HEK293 (cell line): Measurements from ENCODE around the gene FPGS.

Source experiments
- CTCF ChIA-PET: fragments of 350-600 bp; formaldehyde crosslinking; extraction: SDS; loops from one replicate; lab custom pipeline; 2021; ENCODE audit warnings: antibody characterized with exemption; lab: Yijun Ruan, JAX
- POLR2A ChIA-PET: fragments of 300-600 bp; formaldehyde crosslinking; extraction: SDS; loops from one replicate; lab custom pipeline; 2020; ENCODE audit warnings: antibody characterized with exemption, inconsistent platforms; lab: Yijun Ruan, JAX
- H3K27ac ChIP-seq: fragments of 200-500 bp; sonication (Bioruptor generic); 2 replicates; pipeline ENCODE4 v1.5.1; 2014; ENCODE audit warnings: low read depth, low read length, control low read depth, inconsistent platforms; ENCODE audit errors: extremely low read depth
- H3K36me3 ChIP-seq, 2 experiments: fragments of 200-500 bp in 1 of 2; sonication (Bioruptor generic) in 1 of 2; 1 replicate in 1 of 2; 2 replicates in 1 of 2; pipeline ENCODE4 v1.5.1; 2014 to 2017; ENCODE audit warnings: inconsistent platforms in 2 of 2, low read length in 2 of 2; ENCODE audit not compliant: control insufficient read depth in 2 of 2, insufficient read depth in 1 of 2
- H3K4me1 ChIP-seq: fragments of 200-500 bp; sonication (Bioruptor generic); 2 replicates; pipeline ENCODE4 v1.5.1; 2014; ENCODE audit warnings: mild to moderate bottlenecking, low read length, inconsistent platforms; ENCODE audit not compliant: control insufficient read depth, insufficient read depth
- H3K4me3 ChIP-seq: 2 replicates; pipeline ENCODE4 v1.5.1; 2011; ENCODE audit warnings: low read depth, mild to moderate bottlenecking, control low read depth, low read length, moderate library complexity
- H3K9me3 ChIP-seq: fragments of 200-500 bp; sonication (Bioruptor generic); 2 replicates; pipeline ENCODE4 v1.5.1; 2014; ENCODE audit warnings: low read depth, low read length, inconsistent platforms; ENCODE audit not compliant: control insufficient read depth, insufficient read depth
- HOXC10 ChIP-seq: sonication (generic); formaldehyde crosslinking; IDR thresholded peaks from 2 replicates; pipeline ENCODE4 v1.8.1; 2023; ENCODE audit warnings: mild to moderate bottlenecking, missing genetic modification reagents
- KLF10 ChIP-seq: fragments of 450-650 bp; IDR thresholded peaks from 2 replicates; pipeline ENCODE4 v1.5.1; 2018; ENCODE audit warnings: missing biosample characterization, mild to moderate bottlenecking, missing genetic modification characterization
- MEIS1 ChIP-seq: sonication (generic); formaldehyde crosslinking; IDR thresholded peaks from 2 replicates; pipeline ENCODE4 v1.8.1; 2022; ENCODE audit warnings: missing genetic modification reagents, mild to moderate bottlenecking, borderline replicate concordance
- MZF1 ChIP-seq: fragments of 450-650 bp; formaldehyde crosslinking; IDR thresholded peaks from 2 replicates; pipeline ENCODE4 v1.5.1; 2017; ENCODE audit warnings: missing biosample characterization, missing genetic modification characterization, borderline replicate concordance
- SP2 ChIP-seq: fragments of 450-650 bp; formaldehyde crosslinking; IDR thresholded peaks from 2 replicates; pipeline ENCODE4 v1.5.1; 2016; ENCODE audit warnings: missing biosample characterization, missing genetic modification characterization
- TCF7L2 ChIP-seq: IDR thresholded peaks from 2 replicates; pipeline ENCODE4 v1.6.1; 2011; ENCODE audit warnings: low read depth, mild to moderate bottlenecking, inconsistent platforms, low read length, moderate library complexity, borderline replicate concordance
- ZBTB11 ChIP-seq: fragments of 450-650 bp; formaldehyde crosslinking; conservative IDR thresholded peaks from 2 replicates; pipeline ENCODE4 v1.5.1; 2016; ENCODE audit warnings: low read depth, missing biosample characterization, missing genetic modification characterization
- ZFP3 ChIP-seq: fragments of 450-650 bp; formaldehyde crosslinking; IDR thresholded peaks from 2 replicates; pipeline ENCODE4 v1.5.1; 2016; ENCODE audit warnings: low read depth, missing biosample characterization, missing genetic modification characterization
- ZNF121 ChIP-seq: fragments of 450-650 bp; formaldehyde crosslinking; IDR thresholded peaks from 2 replicates; pipeline ENCODE4 v1.5.1; 2016; ENCODE audit warnings: missing biosample characterization, missing genetic modification characterization
- ZNF148 ChIP-seq: fragments of 450-650 bp; formaldehyde crosslinking; IDR thresholded peaks from 2 replicates; pipeline ENCODE4 v1.5.0; 2017; ENCODE audit warnings: missing biosample characterization, missing genetic modification characterization, borderline replicate concordance
- ZNF2 ChIP-seq: fragments of 450-650 bp; formaldehyde crosslinking; IDR thresholded peaks from 2 replicates; pipeline ENCODE4 v1.5.1; 2016; ENCODE audit warnings: missing biosample characterization, missing genetic modification characterization
- ZNF239 ChIP-seq: fragments of 450-650 bp; formaldehyde crosslinking; IDR thresholded peaks from 2 replicates; pipeline ENCODE4 v1.5.1; 2016; ENCODE audit warnings: missing biosample characterization, missing genetic modification characterization
- ZNF518A ChIP-seq: fragments of 450-650 bp; formaldehyde crosslinking; conservative IDR thresholded peaks from 2 replicates; pipeline ENCODE4 v1.5.1; 2016; ENCODE audit warnings: low read depth, missing biosample characterization, missing genetic modification characterization
- ZNF521 ChIP-seq: fragments of 450-650 bp; formaldehyde crosslinking; IDR thresholded peaks from 2 replicates; pipeline ENCODE4 v1.5.1; 2017; ENCODE audit warnings: missing biosample characterization, mild to moderate bottlenecking, missing genetic modification characterization
- ZNF664 ChIP-seq: fragments of 450-650 bp; formaldehyde crosslinking; IDR thresholded peaks from 2 replicates; pipeline ENCODE4 v1.5.1; 2016; ENCODE audit warnings: missing biosample characterization, missing genetic modification characterization
- ZNF768 ChIP-seq: fragments of 450-650 bp; formaldehyde crosslinking; IDR thresholded peaks from 2 replicates; pipeline ENCODE4 v1.5.1; 2018; ENCODE audit warnings: missing biosample characterization, mild to moderate bottlenecking, missing genetic modification characterization
- ZSCAN4 ChIP-seq: fragments of 450-650 bp; formaldehyde crosslinking; IDR thresholded peaks from 2 replicates; pipeline ENCODE4 v1.5.1; 2017; ENCODE audit warnings: missing biosample characterization, missing genetic modification characterization
- TF ChIP-seq, protein P1 (sequence below): fragments of 450-650 bp; formaldehyde crosslinking; IDR thresholded peaks from 2 replicates; pipeline ENCODE4 v1.5.1; 2016; ENCODE audit warnings: missing biosample characterization, missing genetic modification characterization
- TF ChIP-seq, protein P2 (sequence below): fragments of 450-650 bp; formaldehyde crosslinking; IDR thresholded peaks from 2 replicates; pipeline ENCODE4 v1.5.1; 2016; ENCODE audit warnings: missing biosample characterization, missing genetic modification characterization

FPGS gene

GRCh38 chr9:127790094-127790855, 12.4 kb upstream of the FPGS start:
- H3K36me3 ChIP-seq: peaks cover 16 to 67% of the 10 kb centered on the region in 2 experiments
- TF ChIP-seq, protein P1, sequence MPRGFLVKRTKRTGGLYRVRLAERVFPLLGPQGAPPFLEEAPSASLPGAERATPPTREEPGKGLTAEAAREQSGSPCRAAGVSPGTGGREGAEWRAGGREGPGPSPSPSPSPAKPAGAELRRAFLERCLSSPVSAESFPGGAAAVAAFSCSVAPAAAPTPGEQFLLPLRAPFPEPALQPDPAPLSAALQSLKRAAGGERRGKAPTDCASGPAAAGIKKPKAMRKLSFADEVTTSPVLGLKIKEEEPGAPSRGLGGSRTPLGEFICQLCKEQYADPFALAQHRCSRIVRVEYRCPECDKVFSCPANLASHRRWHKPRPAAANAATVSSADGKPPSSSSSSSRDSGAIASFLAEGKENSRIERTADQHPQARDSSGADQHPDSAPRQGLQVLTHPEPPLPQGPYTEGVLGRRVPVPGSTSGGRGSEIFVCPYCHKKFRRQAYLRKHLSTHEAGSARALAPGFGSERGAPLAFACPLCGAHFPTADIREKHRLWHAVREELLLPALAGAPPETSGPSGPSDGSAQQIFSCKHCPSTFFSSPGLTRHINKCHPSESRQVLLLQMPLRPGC: no peak
- no peak for TF ChIP-seq TCF7L2
- TF ChIP-seq, protein P2, sequence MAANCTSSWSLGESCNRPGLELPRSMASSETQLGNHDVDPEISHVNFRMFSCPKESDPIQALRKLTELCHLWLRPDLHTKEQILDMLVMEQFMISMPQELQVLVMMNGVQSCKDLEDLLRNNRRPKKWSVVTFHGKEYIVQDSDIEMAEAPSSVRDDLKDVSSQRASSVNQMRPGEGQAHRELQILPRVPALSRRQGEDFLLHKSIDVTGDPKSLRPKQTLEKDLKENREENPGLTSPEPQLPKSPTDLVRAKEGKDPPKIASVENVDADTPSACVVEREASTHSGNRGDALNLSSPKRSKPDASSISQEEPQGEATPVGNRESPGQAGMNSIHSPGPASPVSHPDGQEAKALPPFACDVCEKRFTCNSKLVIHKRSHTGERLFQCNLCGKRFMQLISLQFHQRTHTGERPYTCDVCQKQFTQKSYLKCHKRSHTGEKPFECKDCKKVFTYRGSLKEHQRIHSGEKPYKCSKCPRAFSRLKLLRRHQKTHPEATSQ (tag by site-specific recombination): no peak
- no peak for TF ChIP-seq ZNF518A (tag by site-specific recombination)
- TF ChIP-seq ZNF664 (tag by site-specific recombination): no peak
- TF ChIP-seq ZBTB11 (tag by site-specific recombination): no peak
- no peak for TF ChIP-seq KLF10 (tag by site-specific recombination)
- no peak for TF ChIP-seq ZNF768 (tag by site-specific recombination)
- TF ChIP-seq ZNF2: no peak
- TF ChIP-seq ZNF239: no peak
- TF ChIP-seq MZF1 (tag by site-specific recombination): no peak
- no peak for TF ChIP-seq SP2 (tag by site-specific recombination)
- no peak for TF ChIP-seq ZFP3 (tag by site-specific recombination)
- no peak for TF ChIP-seq ZNF148
- TF ChIP-seq MEIS1 (CRISPR knock-in tag): no peak
- TF ChIP-seq ZSCAN4 (tag by site-specific recombination): no peak
- TF ChIP-seq ZNF521 (tag by site-specific recombination): no peak
- no peak for TF ChIP-seq HOXC10 (CRISPR knock-in tag)
- TF ChIP-seq ZNF121 (tag by site-specific recombination): no peak
- CTCF ChIA-PET: interaction anchor here (0.7 to 6.2 kb wide), 3 partner anchors 12 to 80 kb away, joined by 3 to 44 read pairs (median 4); partner anchors contain the start of gene SH2D3C
- no peaks in the 10 kb centered on the region for H3K9me3 ChIP-seq
- H3K27ac ChIP-seq: no peak overlapping the region
- POLR2A ChIA-PET: no interaction called here
- no peaks in the 10 kb centered on the region for H3K4me1 ChIP-seq
- H3K4me3 ChIP-seq: no peak overlapping the region
